Measurements from ENCODE around the gene FLOT1. TPM values are rescaled to one million over a fixed set of nuclear protein-coding genes. Genes with fewer than 3 reads are reported as not detected.

The FLOT1 gene
- total and polyA plus RNA-seq, 2 of the 13 experiments (the other 11 are each of a cell fraction or from before 2014, with no cell fraction given), result 82.3 to 130 TPM

DNA sequence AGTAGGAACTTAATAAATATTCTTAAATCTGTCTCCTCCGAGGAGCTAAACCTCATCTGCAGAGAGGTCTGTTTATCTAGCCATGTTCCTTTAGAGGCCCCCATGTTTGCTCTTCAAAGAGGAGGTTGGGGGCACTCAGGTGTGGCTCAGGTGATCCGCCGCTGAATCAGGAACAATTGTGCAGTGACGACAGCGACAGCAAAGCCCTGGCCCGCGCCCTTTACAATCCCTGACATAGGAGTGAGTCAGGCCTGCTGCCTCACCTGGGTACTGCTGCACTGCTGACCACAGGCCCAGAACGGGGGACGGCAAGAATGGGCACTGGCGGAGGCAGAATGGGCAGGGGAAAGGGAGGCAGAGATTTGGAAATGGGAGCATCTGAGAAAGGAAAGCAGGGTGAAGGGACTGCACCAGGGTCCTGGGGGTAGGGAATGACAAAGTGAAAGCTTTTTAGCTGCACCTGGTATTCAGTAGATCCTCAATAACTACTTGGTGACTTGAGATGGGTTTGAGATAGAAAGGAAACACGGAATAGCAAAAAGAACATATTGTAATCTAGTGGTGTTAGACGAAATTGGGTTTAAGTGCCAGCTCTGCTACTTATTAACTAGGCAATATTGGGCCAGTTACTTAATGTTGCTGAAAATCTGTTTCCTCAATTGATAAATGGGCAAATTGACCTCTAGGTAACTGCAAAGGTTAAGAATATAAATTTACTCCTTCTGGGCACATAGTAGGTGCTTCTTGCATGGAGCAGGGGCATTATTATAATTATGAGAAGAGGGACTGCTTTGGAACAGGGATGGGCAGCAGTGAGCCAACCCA lies 7.3 kb upstream of the FLOT1 start (continued):
- no peak for TF ChIP-seq DZIP1 (CRISPR knock-in tag; IDR thresholded peaks at IDR 0.05)
- no peak for TF ChIP-seq MTA3 (CRISPR knock-in tag; IDR thresholded peaks at IDR 0.05)
- peak; percentile 38; the same call in 1 of the 2 replicates for TF ChIP-seq TCF7 (IDR thresholded peaks at IDR 0.05; ENCODE audit: low read depth)
- TF ChIP-seq SIN3A (IDR thresholded peaks at IDR 0.05; ENCODE audit: borderline replicate concordance, low read depth, low read length), result no peak
- TF ChIP-seq RELA (CRISPR knock-in tag; IDR thresholded peaks at IDR 0.05), result no peak
- TF ChIP-seq ZNF333 (CRISPR knock-in tag; IDR thresholded peaks at IDR 0.05; ENCODE audit: borderline replicate concordance), result no peak
- TF ChIP-seq FOXC1 (CRISPR knock-in tag; IDR thresholded peaks at IDR 0.05; ENCODE audit: borderline replicate concordance), result no peak
- peak; percentile 89 for TF ChIP-seq ZFX (CRISPR knock-in tag; IDR thresholded peaks at IDR 0.05; ENCODE audit: low read depth)
- 0 out of 2 replicates have a peak, but pooled peaks have one; percentile 33 for TF ChIP-seq NCOR1 (IDR thresholded peaks at IDR 0.05; ENCODE audit: borderline replicate concordance, low read length)
- TF ChIP-seq ZNF460 (CRISPR knock-in tag; IDR thresholded peaks at IDR 0.05; ENCODE audit: borderline replicate concordance), result no peak
- no peak for TF ChIP-seq ZNF597 (CRISPR knock-in tag; IDR thresholded peaks at IDR 0.05)
- TF ChIP-seq, protein P1, sequence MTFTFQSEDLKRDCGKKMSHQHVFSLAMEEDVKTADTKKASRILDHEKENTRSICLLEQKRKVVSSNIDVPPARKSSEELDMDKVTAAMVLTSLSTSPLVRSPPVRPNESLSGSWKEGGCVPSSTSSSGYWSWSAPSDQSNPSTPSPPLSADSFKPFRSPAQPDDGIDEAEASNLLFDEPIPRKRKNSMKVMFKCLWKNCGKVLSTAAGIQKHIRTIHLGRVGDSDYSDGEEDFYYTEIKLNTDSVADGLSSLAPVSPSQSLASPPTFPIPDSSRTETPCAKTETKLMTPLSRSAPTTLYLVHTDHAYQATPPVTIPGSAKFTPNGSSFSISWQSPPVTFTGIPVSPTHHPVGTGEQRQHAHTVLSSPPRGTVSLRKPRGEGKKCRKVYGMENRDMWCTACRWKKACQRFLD (CRISPR knock-in tag; IDR thresholded peaks at IDR 0.05; ENCODE audit: borderline replicate concordance), result 0 out of 2 replicates have a peak, but pooled peaks have one; percentile 37
- TF ChIP-seq ZNF296 (CRISPR knock-in tag; conservative IDR thresholded peaks at IDR 0.05), result no peak
- TF ChIP-seq ETV6 (CRISPR knock-in tag; conservative IDR thresholded peaks at IDR 0.05), result no peak
- no peak for TF ChIP-seq ARHGAP35 (CRISPR knock-in tag; IDR thresholded peaks at IDR 0.05; ENCODE audit: borderline replicate concordance)
- TF ChIP-seq SMAD9 (CRISPR knock-in tag; IDR thresholded peaks at IDR 0.05), result no peak
- TF ChIP-seq GZF1 (CRISPR knock-in tag; IDR thresholded peaks at IDR 0.05), result no peak; the same call in 1 of the 2 replicates
